Activated naive CD8-positive, alpha-beta T cell (primary cell): Measurements from ENCODE around the gene ADAM8.

Experiments used
- H3K27ac Mint-ChIP-seq: one replicate; pipeline ENCODE4 v1.8.0; 2021; ENCODE audit warnings: mixed read lengths
- H3K27me3 Mint-ChIP-seq: one replicate; pipeline ENCODE4 v1.8.0; 2021; ENCODE audit warnings: mixed read lengths
- H3K36me3 Mint-ChIP-seq: one replicate; pipeline ENCODE4 v1.8.0; 2021; ENCODE audit warnings: mixed read lengths
- H3K4me1 Mint-ChIP-seq: one replicate; pipeline ENCODE4 v1.8.0; 2021; ENCODE audit warnings: low read depth, mixed read lengths
- H3K4me3 Mint-ChIP-seq: one replicate; pipeline ENCODE4 v1.8.0; 2021; ENCODE audit warnings: mild to moderate bottlenecking, mixed read lengths
- H3K9me3 Mint-ChIP-seq: one replicate; pipeline ENCODE4 v1.8.0; 2021; ENCODE audit warnings: low read depth, mixed read lengths

Gene ADAM8

GRCh38 chr10:133312016-133312768 lies 35.5 kb upstream of the ADAM8 start:
- H3K4me1 Mint-ChIP-seq, result peaks cover 13% of the 10 kb centered on the region
- H3K4me3 Mint-ChIP-seq, result no peak overlapping the region
- no peaks in the 10 kb centered on the region for H3K9me3 Mint-ChIP-seq
- no peak overlapping the region for H3K27ac Mint-ChIP-seq
- no peaks in the 10 kb centered on the region for H3K27me3 Mint-ChIP-seq
- no peaks in the 10 kb centered on the region for H3K36me3 Mint-ChIP-seq

DNA sequence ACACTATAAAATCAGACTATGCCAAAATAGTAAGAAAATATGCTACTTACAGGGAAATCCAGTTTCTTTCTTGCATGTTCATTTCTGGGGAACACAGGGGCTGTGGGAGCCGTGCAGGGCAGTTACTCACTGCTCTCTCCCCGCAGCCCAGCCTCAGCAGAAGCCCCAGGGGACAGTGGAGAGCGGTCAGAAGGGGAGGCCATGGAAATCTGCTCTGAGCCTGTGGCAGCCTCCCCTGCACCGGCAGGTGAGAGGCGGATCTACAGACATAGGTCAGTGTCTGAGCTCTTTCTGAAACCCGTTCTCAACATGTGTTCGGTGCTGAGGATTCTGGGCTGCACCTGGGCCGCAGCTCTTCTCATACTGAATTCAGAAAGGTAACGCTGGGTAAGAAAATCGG lies 34.9 kb upstream of the ADAM8 start:
- peaks cover 18% of the 10 kb centered on the region for H3K4me1 Mint-ChIP-seq
- H3K36me3 Mint-ChIP-seq, result no peaks in the 10 kb centered on the region
- no peaks in the 10 kb centered on the region for H3K9me3 Mint-ChIP-seq
- no peak overlapping the region for H3K27ac Mint-ChIP-seq
- no peak overlapping the region for H3K4me3 Mint-ChIP-seq
- H3K27me3 Mint-ChIP-seq, result no peaks in the 10 kb centered on the region

DNA sequence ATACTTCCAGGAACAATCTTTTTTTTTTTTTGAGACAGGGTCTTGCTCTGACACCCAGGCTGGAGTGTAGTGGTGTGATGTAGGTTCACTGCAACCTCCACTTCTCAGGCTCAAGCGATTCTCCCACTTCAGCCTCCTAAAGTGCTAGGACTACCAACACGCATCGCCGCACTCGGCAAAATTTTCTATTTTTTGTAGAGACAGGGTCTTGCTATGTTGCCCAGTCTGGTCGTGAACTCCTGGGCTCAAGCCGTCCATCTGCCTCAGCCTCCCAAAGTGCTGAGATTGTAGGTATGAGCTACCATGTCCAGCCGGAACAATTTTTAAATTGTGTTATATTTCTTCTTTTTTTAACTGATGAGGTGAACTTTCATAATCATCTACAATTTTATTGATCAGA lies 34.1 kb upstream of the ADAM8 start:
- Mint-ChIP-seq H3K36me3 (no peaks in the 10 kb centered on the region), H3K27ac (no peak overlapping the region), H3K27me3 (no peaks in the 10 kb centered on the region), H3K4me3 (no peak overlapping the region), H3K9me3 (no peaks in the 10 kb centered on the region), H3K4me1 (peaks cover 18% of the 10 kb centered on the region)

GRCh38 chr10:133310399-133310755 lies 33.7 kb upstream of the ADAM8 start:
- Mint-ChIP-seq H3K27ac (no peak overlapping the region), H3K36me3 (no peaks in the 10 kb centered on the region), H3K4me3 (peak overlapping the region; percentile 32), H3K9me3 (no peaks in the 10 kb centered on the region), H3K27me3 (no peaks in the 10 kb centered on the region), H3K4me1 (peaks cover 20% of the 10 kb centered on the region)

- H3K27ac Mint-ChIP-seq, result peak overlapping the region; percentile 34
- H3K4me1 Mint-ChIP-seq, result peaks cover 24% of the 10 kb centered on the region
- H3K9me3 Mint-ChIP-seq, result no peaks in the 10 kb centered on the region
- peak overlapping the region; percentile 38 for H3K4me3 Mint-ChIP-seq
- no peaks in the 10 kb centered on the region for H3K36me3 Mint-ChIP-seq
- no peaks in the 10 kb centered on the region for H3K27me3 Mint-ChIP-seq
Observed at GRCh38 chr10:133309720-133310398, 33.2 kb upstream of the ADAM8 start.

- Mint-ChIP-seq H3K27ac (peak overlapping the region; percentile 70), H3K4me3 (peak overlapping the region; percentile 75), H3K4me1 (peaks cover 27% of the 10 kb centered on the region), H3K36me3 (no peaks in the 10 kb centered on the region), H3K27me3 (no peaks in the 10 kb centered on the region), H3K9me3 (no peaks in the 10 kb centered on the region)
Observed at GRCh38 chr10:133309100-133309719, 32.5 kb upstream of the ADAM8 start.

DNA sequence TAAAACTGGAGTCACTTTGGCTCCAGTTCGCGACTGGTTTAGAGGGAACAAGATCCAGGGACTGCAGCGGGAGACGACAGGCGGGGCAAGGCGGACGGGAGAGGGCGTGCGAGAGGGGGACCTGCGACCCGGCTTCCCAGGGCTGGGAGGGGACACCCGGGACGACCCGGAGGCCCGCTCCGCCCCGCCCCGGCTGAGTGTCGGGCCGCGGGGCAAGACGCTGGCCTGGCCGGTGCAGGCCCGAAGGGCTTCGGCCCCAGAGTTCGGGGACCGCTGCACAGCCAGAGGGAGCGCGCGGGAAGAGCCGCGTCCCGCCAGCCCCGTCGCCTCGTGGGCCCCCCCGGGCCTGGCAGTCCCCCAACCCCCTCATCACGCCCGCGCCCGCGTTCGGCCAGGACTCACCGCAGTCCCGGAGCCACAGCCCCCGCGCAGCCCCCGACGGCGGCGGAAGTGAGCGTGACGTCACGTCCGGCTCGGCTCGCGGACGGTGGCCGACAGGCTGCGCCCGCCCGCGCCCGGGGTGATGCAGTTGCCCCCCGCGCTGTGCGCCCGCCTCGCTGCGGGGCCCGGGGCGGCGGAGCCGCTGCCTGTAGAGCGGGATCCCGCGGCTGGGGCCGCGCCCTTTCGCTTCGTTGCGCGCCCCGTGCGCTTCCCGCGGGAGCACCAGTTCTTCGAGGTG lies 31.9 kb upstream of the ADAM8 start, which contains the start of the genes TUBGCP2 and ZNF511:
TUBGCP2 (minus strand) TSS at position 452 of the 679 bp plus-strand sequence. CDS start 5,931 bp downstream, outside the sequence.
ZNF511 (plus strand) TSS at position 494 of the 679 bp plus-strand sequence; CDS start at position 524, 30 bp downstream.
- H3K27me3 Mint-ChIP-seq, result no peaks in the 10 kb centered on the region
- peak within 1 kb of the TSS; percentile 99 for H3K27ac Mint-ChIP-seq
- no peaks in the 10 kb centered on the region for H3K36me3 Mint-ChIP-seq
- H3K4me3 Mint-ChIP-seq, result peak within 1 kb of the TSS; percentile 99
- H3K9me3 Mint-ChIP-seq, result no peaks in the 10 kb centered on the region
- H3K4me1 Mint-ChIP-seq, result peaks cover 28% of the 10 kb centered on the region

DNA sequence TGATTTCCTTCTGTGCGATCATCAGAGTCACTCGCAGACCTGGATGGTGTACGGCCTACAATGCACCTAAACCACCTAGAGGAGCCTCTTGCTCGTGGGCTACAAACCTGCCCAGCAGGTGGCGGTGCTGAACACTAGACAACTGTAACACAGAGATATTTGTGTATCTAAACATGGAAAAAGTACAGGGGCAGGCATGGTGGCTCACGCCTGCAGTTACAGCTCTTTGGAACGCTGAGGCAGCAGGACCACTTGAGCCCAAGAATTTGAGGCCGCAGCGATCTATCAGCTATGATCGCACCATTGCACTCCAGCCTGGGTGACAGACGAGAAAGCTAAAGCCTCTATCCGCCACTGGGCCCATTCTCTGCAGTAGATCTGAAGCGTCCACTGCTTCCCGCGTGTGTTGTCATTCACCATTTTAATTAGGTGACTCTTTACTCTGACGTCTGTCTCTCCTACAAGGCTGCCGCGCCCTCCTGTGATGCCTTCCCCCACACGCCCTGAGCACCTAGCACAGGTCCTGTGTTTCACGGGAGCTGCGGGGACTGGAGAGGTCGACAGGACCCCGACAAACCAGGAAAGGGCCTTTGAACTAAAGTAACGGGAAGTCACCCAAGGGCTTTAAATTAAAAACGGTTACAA lies 31.2 kb upstream of the ADAM8 start:
- Mint-ChIP-seq H3K4me3 (peak overlapping the region; percentile 99), H3K27me3 (no peaks in the 10 kb centered on the region), H3K36me3 (no peaks in the 10 kb centered on the region), H3K4me1 (peaks cover 29% of the 10 kb centered on the region), H3K27ac (peak overlapping the region; percentile 99), H3K9me3 (no peaks in the 10 kb centered on the region)

DNA sequence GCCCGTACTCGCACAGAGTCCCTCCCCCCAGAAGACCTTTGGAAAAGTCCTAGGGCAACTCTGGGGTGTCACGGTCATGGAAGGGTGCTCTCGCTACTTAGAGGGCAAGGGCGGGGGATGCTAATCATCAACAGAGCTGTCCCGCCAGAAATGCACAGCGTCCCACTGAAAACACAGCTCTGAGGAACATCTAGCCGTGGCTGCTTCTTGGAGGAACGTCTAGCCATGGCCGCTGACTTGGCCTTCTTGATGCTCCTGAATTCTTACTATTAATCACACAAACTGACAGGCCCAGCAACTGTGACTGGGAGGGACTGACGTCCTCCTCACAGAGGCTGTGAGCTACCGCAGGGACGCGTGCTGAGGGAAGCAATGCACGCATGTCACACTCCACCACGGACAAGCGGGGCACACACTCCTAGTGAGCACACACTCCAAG lies 30.3 kb upstream of the ADAM8 start:
- Mint-ChIP-seq H3K9me3 (no peaks in the 10 kb centered on the region), H3K4me3 (peak overlapping the region; percentile 57), H3K4me1 (peaks cover 29% of the 10 kb centered on the region), H3K36me3 (no peaks in the 10 kb centered on the region), H3K27ac (peak overlapping the region; percentile 99), H3K27me3 (no peaks in the 10 kb centered on the region)

GRCh38 chr10:133306097-133306476 lies 29.4 kb upstream of the ADAM8 start:
- H3K4me1 Mint-ChIP-seq, result peaks cover 29% of the 10 kb centered on the region
- no peaks in the 10 kb centered on the region for H3K9me3 Mint-ChIP-seq
- no peaks in the 10 kb centered on the region for H3K36me3 Mint-ChIP-seq
- H3K27me3 Mint-ChIP-seq, result no peaks in the 10 kb centered on the region
- no peak overlapping the region for H3K4me3 Mint-ChIP-seq
- H3K27ac Mint-ChIP-seq, result no peak overlapping the region

DNA sequence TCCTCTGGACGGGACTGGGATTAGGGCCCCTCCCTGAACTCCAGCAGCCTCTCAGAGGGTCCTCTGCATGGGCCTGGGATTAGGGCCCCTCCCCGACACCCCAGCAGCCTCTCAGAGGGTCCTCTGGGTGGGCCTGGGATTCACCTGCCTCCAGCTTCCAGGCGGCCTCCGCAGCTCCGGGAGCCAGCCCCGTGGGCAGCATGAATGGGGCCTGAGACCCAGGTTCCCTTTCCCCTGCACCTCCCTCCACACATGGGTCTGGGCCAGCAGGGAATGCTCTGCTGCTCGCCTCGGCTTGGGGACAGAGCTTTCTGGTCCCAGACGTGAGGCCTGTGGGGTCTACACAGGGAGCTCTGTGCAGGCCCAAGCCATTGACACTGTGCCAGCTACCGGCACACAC lies 26.5 kb upstream of the ADAM8 start:
- no peaks in the 10 kb centered on the region for H3K27me3 Mint-ChIP-seq
- peaks cover 28% of the 10 kb centered on the region for H3K4me1 Mint-ChIP-seq
- no peak overlapping the region for H3K27ac Mint-ChIP-seq
- H3K4me3 Mint-ChIP-seq, result no peak overlapping the region
- no peaks in the 10 kb centered on the region for H3K9me3 Mint-ChIP-seq
- H3K36me3 Mint-ChIP-seq, result no peaks in the 10 kb centered on the region

- no peaks in the 10 kb centered on the region for H3K36me3 Mint-ChIP-seq
- H3K9me3 Mint-ChIP-seq, result no peaks in the 10 kb centered on the region
Observed at GRCh38 chr10:133302230-133302629, 25.6 kb upstream of the ADAM8 start.

DNA sequence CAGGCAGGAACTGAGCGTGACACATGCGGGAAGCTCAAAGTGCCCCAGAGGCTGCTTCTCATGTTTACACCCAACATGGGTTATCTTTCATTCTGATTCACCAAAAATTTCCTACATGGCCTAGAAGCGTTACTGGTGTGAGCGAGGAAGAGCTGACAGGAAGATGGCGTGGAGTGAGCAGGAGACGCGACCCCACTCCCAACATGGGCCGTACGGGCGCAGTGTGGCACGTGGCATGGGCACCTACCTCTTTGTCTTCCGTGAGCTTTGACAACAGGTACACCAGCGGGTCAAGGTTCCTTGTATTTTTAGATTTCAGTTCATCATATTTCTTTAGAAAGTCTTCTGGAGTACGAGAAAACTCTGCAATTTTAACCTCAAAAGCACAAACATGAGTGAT lies 23.1 kb upstream of the ADAM8 start:
- peaks cover 8% of the 10 kb centered on the region for H3K4me1 Mint-ChIP-seq
- H3K4me3 Mint-ChIP-seq, result no peak overlapping the region
- no peaks in the 10 kb centered on the region for H3K9me3 Mint-ChIP-seq
- H3K27ac Mint-ChIP-seq, result no peak overlapping the region
- H3K36me3 Mint-ChIP-seq, result no peaks in the 10 kb centered on the region
- H3K27me3 Mint-ChIP-seq, result no peaks in the 10 kb centered on the region

More at GRCh38 chr10:133302230-133302629, 25.6 kb upstream of the ADAM8 start:
- Mint-ChIP-seq H3K4me3 (no peak overlapping the region), H3K4me1 (peaks cover 19% of the 10 kb centered on the region), H3K27me3 (no peaks in the 10 kb centered on the region), H3K27ac (no peak overlapping the region)

GRCh38 chr10:133299224-133299623 lies 22.6 kb upstream of the ADAM8 start:
- H3K27ac Mint-ChIP-seq, result no peak overlapping the region
- peaks cover 5% of the 10 kb centered on the region for H3K4me1 Mint-ChIP-seq
- no peaks in the 10 kb centered on the region for H3K36me3 Mint-ChIP-seq
- H3K9me3 Mint-ChIP-seq, result no peaks in the 10 kb centered on the region
- no peaks in the 10 kb centered on the region for H3K27me3 Mint-ChIP-seq
- no peak overlapping the region for H3K4me3 Mint-ChIP-seq
